BLaER1 treated with 17β-estradiol and CSF1 and Interleukin-3, amounts not matched to agents 10 nM and 100 nM (cell line): ENCODE data around the gene SLC25A21.
"Not testable (repeated sequence)": the region's sequence is repeated elsewhere in the genome, so short reads cannot be mapped to it uniquely, and the experiment has no call there.

Experiments used
- H3K27ac ChIP-seq, 11 experiments: shearing (Covaris generic); formaldehyde crosslinking; 2 replicates each; pipeline ENCODE4 v1.8.1; 2022
- H3K27me3 ChIP-seq, 11 experiments: shearing (Covaris generic); formaldehyde crosslinking; 2 replicates each; pipeline ENCODE4 v1.8.1; 2022
- H3K36me3 ChIP-seq, 11 experiments: shearing (Covaris generic); formaldehyde crosslinking; 2 replicates each; pipeline ENCODE4 v1.8.1; 2022
- H3K4me1 ChIP-seq, 10 experiments: shearing (Covaris generic); formaldehyde crosslinking; 2 replicates each; pipeline ENCODE4 v1.8.1; 2022
- H3K4me2 ChIP-seq, 11 experiments: shearing (Covaris generic); formaldehyde crosslinking; 2 replicates each; pipeline ENCODE4 v1.8.1; 2022
- H3K4me3 ChIP-seq, 10 experiments: shearing (Covaris generic); formaldehyde crosslinking; 2 replicates each; pipeline ENCODE4 v1.8.1; 2022
- H3K9ac ChIP-seq, 11 experiments: shearing (Covaris generic); formaldehyde crosslinking; 2 replicates each; pipeline ENCODE4 v1.8.1; 2022
- H3K9me3 ChIP-seq, 11 experiments: shearing (Covaris generic); formaldehyde crosslinking; replicated peaks in 1 of 11; 2 replicates each; pipeline ENCODE4 v1.8.1; 2022
- H4K20me1 ChIP-seq, 11 experiments: shearing (Covaris generic); formaldehyde crosslinking; 2 replicates each; pipeline ENCODE4 v1.8.1; 2022
- Cebpa-rat ChIP-seq, 11 experiments: shearing (Covaris generic); IDR thresholded peaks; 2 replicates each; pipeline ENCODE4 v1.8.1; 2022

The SLC25A21 gene

GRCh38 chr14:36905272-36905888 is 267.0 kb downstream of the SLC25A21 start:
- Histone ChIP-seq H3K36me3 (no peaks in the 10 kb centered on the region), H3K4me3 (no peak overlapping the region), H3K9me3 (no peaks in the 10 kb centered on the region), H4K20me1 (no peaks in the 10 kb centered on the region), H3K9ac (no peak overlapping the region), H3K4me1 (no peaks in the 10 kb centered on the region; a peak in 1 of 20 replicates), H3K27me3 (no peaks in the 10 kb centered on the region), H3K27ac (no peak overlapping the region), H3K4me2 (no peak overlapping the region)
- TF ChIP-seq Cebpa-rat (IDR thresholded peaks at IDR 0.05), result no peak

GRCh38 chr14:36901861-36902260 is 270.5 kb downstream of the SLC25A21 start:
- Histone ChIP-seq H3K36me3 (no peaks in the 10 kb centered on the region), H3K27me3 (no peaks in the 10 kb centered on the region), H3K4me2 (no peak overlapping the region), H3K27ac (no peak overlapping the region), H3K9me3 (no peaks in the 10 kb centered on the region), H3K9ac (no peak overlapping the region), H3K4me3 (no peak overlapping the region), H3K4me1 (no peaks in the 10 kb centered on the region; a peak in 1 of 20 replicates), H4K20me1 (no peaks in the 10 kb centered on the region)
- TF ChIP-seq Cebpa-rat (IDR thresholded peaks at IDR 0.05), result no peak

GRCh38 chr14:36900846-36901245 is 271.6 kb downstream of the SLC25A21 start:
- TF ChIP-seq Cebpa-rat (IDR thresholded peaks at IDR 0.05), result no peak
- no peak overlapping the region for H3K4me3 ChIP-seq
- H4K20me1 ChIP-seq, result no peaks in the 10 kb centered on the region
- no peaks in the 10 kb centered on the region for H3K36me3 ChIP-seq
- H3K4me2 ChIP-seq, result no peak overlapping the region
- H3K4me1 ChIP-seq, result no peaks in the 10 kb centered on the region
- no peaks in the 10 kb centered on the region for H3K9me3 ChIP-seq
- no peak overlapping the region for H3K9ac ChIP-seq
- H3K27me3 ChIP-seq, result no peaks in the 10 kb centered on the region
- H3K27ac ChIP-seq, result no peak overlapping the region

GRCh38 chr14:36896300-36896699 is 276.1 kb downstream of the SLC25A21 start:
- H3K4me2 ChIP-seq, H3K27ac ChIP-seq: not testable (repeated sequence)

GRCh38 chr14:36884049-36884448 is 288.4 kb downstream of the SLC25A21 start:
- no peaks in the 10 kb centered on the region; a peak in 1 of 22 replicates for H3K36me3 ChIP-seq
- H3K9me3 ChIP-seq, result peaks cover 0 to 14% (median 7%) of the 10 kb centered on the region in 11 experiments; a peak in 7 of 22 replicates
- no peak overlapping the region for H3K9ac ChIP-seq
- peaks cover 0 to 21% (median 10%) of the 10 kb centered on the region in 10 experiments; a peak in 11 of 20 replicates for H3K4me1 ChIP-seq
- H3K4me2 ChIP-seq, result no peak overlapping the region
- H3K27me3 ChIP-seq, result no peaks in the 10 kb centered on the region
- no peak overlapping the region for H3K4me3 ChIP-seq
- TF ChIP-seq Cebpa-rat (IDR thresholded peaks at IDR 0.05), result no peak
- H3K27ac ChIP-seq, result no peak overlapping the region
- no peaks in the 10 kb centered on the region for H4K20me1 ChIP-seq

More at GRCh38 chr14:36896300-36896699, 276.1 kb downstream of the SLC25A21 start:
- H3K4me3 ChIP-seq, H3K4me1 ChIP-seq, H3K27me3 ChIP-seq, H3K9ac ChIP-seq, H4K20me1 ChIP-seq, H3K9me3 ChIP-seq, H3K36me3 ChIP-seq: not testable (repeated sequence)

GRCh38 chr14:36880276-36880675 is 292.1 kb downstream of the SLC25A21 start:
- H3K27me3 ChIP-seq, result no peaks in the 10 kb centered on the region
- H3K27ac ChIP-seq, result no peak overlapping the region
- H3K36me3 ChIP-seq, result no peaks in the 10 kb centered on the region; a peak in 1 of 22 replicates
- H3K9ac ChIP-seq, result no peak overlapping the region
- peaks cover 0 to 13% (median 6%) of the 10 kb centered on the region in 11 experiments; a peak in 7 of 22 replicates for H3K9me3 ChIP-seq
- no peak overlapping the region for H3K4me3 ChIP-seq
- no peak overlapping the region for H3K4me2 ChIP-seq
- peaks cover 0 to 9% (median 0%) of the 10 kb centered on the region in 10 experiments; a peak in 1 of 20 replicates for H3K4me1 ChIP-seq
- H4K20me1 ChIP-seq, result no peaks in the 10 kb centered on the region
- no peak for TF ChIP-seq Cebpa-rat (IDR thresholded peaks at IDR 0.05)

GRCh38 chr14:36879558-36879957 is 292.8 kb downstream of the SLC25A21 start:
- Histone ChIP-seq H3K9me3 (peaks cover 0 to 6% (median 0%) of the 10 kb centered on the region in 11 experiments; a peak in 3 of 22 replicates), H3K27ac (no peak overlapping the region), H3K27me3 (no peaks in the 10 kb centered on the region), H3K4me2 (no peak overlapping the region; a peak in 1 of 22 replicates), H3K9ac (no peak overlapping the region), H3K4me1 (0 out of 20 replicates have a peak, but pooled peaks cover 0 to 9% (median 0%) of the 10 kb centered on the region in 10 experiments), H3K4me3 (no peak overlapping the region), H4K20me1 (no peaks in the 10 kb centered on the region), H3K36me3 (no peaks in the 10 kb centered on the region)
- no peak for TF ChIP-seq Cebpa-rat (IDR thresholded peaks at IDR 0.05)

- TF ChIP-seq Cebpa-rat (IDR thresholded peaks at IDR 0.05), result no peak
- Histone ChIP-seq H3K36me3 (no peaks in the 10 kb centered on the region), H3K9me3 (no peaks in the 10 kb centered on the region), H4K20me1 (no peaks in the 10 kb centered on the region), H3K27ac (no peak overlapping the region), H3K4me1 (no peaks in the 10 kb centered on the region), H3K4me2 (no peak overlapping the region), H3K27me3 (no peaks in the 10 kb centered on the region), H3K9ac (no peak overlapping the region), H3K4me3 (no peak overlapping the region)
These were observed 297.8 kb downstream of the SLC25A21 start for GRCh38 chr14:36874396-36875138.

GRCh38 chr14:36870776-36871175 is 301.6 kb downstream of the SLC25A21 start:
- H3K9me3 ChIP-seq, result peaks cover 0 to 8% (median 0%) of the 10 kb centered on the region in 11 experiments; a peak in 2 of 22 replicates
- no peak overlapping the region for H3K27ac ChIP-seq
- H3K4me1 ChIP-seq, result no peaks in the 10 kb centered on the region
- H3K4me2 ChIP-seq, result no peak overlapping the region
- H3K4me3 ChIP-seq, result no peak overlapping the region
- H3K9ac ChIP-seq, result no peak overlapping the region
- H3K27me3 ChIP-seq, result no peaks in the 10 kb centered on the region
- H3K36me3 ChIP-seq, result no peaks in the 10 kb centered on the region
- TF ChIP-seq Cebpa-rat (IDR thresholded peaks at IDR 0.05), result no peak
- H4K20me1 ChIP-seq, result no peaks in the 10 kb centered on the region
